Measurements from ENCODE around the gene CDH13.
A peak's percentile ranks its signal among the peaks of the same experiment; 100 is the strongest.

Gene CDH13

DNA sequence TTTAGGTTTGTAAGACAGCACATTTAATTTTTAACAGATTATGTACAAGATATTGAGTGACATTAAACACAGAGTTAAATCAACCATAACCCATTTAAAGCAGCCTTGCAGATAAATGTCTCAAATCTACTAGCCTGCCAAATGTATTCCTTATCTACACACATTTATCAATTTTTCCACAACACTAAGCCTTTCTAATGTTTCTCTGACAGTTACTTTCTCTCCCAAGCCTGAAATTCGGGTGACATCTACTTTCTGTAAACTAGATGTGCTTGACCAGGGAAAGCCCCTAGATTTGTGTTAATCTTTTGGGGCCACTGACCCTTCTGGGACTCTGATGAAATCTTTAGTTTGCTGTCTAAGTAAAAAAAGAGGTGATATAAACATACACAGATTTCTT lies 69.0 kb downstream of the CDH13 start:
- Histone ChIP-seq H3K27ac (ENCODE audit: low read depth, low read length) (no peak overlapping the region), H3K4me3 (ENCODE audit: low read depth, low read length) (no peak overlapping the region), H3K79me2 (ENCODE audit: control insufficient read depth, insufficient read depth, low read length, unreplicated experiment) (no peaks in the 10 kb centered on the region), H2AFZ (ENCODE audit: low read length, unreplicated experiment) (no peak overlapping the region), H3K36me3 (ENCODE audit: insufficient read depth, low read length) (no peaks in the 10 kb centered on the region), H3K4me1 (ENCODE audit: control insufficient read depth, insufficient read depth, low read length, unreplicated experiment) (peaks cover 39% of the 10 kb centered on the region), H3K27me3 (ENCODE audit: insufficient read depth, low read length) (no peaks in the 10 kb centered on the region)

DNA sequence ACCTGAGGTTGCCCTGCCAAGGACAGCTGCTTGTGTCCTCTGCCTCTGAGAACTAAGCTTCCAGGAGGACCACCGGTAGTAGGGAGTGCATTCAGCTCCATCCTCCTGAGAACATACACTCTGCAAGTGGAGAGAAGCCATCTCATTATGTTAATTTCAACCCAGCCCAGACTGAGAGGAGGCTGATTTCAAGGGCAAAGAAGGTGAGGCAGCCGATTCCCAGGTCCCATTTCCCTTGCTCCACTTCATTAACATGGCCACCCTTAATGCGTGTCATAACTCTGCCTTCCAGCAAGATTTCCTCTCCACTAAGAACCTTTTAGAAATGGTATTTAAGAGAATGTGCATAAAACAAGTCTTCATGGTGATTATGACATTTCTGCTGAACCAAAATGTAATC lies 72.5 kb downstream of the CDH13 start:
- Histone ChIP-seq H3K79me2 (ENCODE audit: control insufficient read depth, insufficient read depth, low read length, unreplicated experiment) (no peaks in the 10 kb centered on the region), H2AFZ (ENCODE audit: low read length, unreplicated experiment) (peak overlapping the region; percentile 4)

DNA sequence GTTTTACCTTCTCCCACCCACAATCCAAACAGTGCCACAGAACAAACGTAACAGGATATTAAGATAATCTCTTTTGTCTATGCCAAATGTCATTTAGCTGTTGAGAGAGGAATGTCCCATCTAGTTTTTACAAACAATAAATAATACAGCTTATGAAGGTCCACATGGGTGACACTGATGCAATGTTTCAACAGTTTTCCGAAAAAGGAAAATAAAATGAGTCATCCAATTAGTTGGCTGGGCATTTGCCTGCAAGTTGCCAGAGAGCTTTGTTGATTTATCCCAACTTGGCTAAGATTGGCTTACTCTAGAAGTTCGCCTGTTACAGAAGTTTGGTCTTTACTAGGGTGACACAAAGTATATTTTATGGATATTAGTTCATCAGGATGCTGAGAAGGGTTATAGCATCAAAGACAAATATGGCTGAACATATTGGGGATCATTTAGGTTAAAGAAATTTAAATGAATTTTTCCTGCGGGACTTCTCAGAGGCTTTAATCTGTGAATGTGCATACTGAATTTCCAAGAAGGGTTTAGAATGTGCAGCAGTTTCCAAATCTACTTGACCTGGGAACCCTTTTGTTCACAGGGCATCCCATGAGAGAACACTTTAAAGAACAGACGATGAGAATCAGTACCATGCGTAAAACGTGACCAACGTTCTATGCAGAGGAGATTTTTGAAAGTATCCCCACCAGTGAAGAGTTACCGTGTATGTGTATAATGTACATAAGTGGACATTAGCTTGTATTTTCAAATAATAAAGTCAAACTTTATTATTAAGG lies 73.1 kb downstream of the CDH13 start:
- peaks cover 29% of the 10 kb centered on the region for H3K4me1 ChIP-seq (ENCODE audit: control insufficient read depth, insufficient read depth, low read length, unreplicated experiment)
- H3K36me3 ChIP-seq (ENCODE audit: insufficient read depth, low read length): no peaks in the 10 kb centered on the region
- no peaks in the 10 kb centered on the region for H3K27me3 ChIP-seq (ENCODE audit: insufficient read depth, low read length)
- no peaks in the 10 kb centered on the region for H3K79me2 ChIP-seq (ENCODE audit: control insufficient read depth, insufficient read depth, low read length, unreplicated experiment)
- H3K27ac ChIP-seq (ENCODE audit: low read depth, low read length): peak overlapping the region; percentile 64
- H2AFZ ChIP-seq (ENCODE audit: low read length, unreplicated experiment): peak overlapping the region; percentile 4
- H3K4me3 ChIP-seq (ENCODE audit: low read depth, low read length): no peak overlapping the region

More for the DNA sequence above, 72.5 kb downstream of the CDH13 start:
- Histone ChIP-seq H3K27me3 (ENCODE audit: insufficient read depth, low read length) (no peaks in the 10 kb centered on the region), H3K4me3 (ENCODE audit: low read depth, low read length) (no peak overlapping the region), H3K4me1 (ENCODE audit: control insufficient read depth, insufficient read depth, low read length, unreplicated experiment) (peaks cover 35% of the 10 kb centered on the region), H3K36me3 (ENCODE audit: insufficient read depth, low read length) (no peaks in the 10 kb centered on the region), H3K27ac (ENCODE audit: low read depth, low read length) (peak overlapping the region; percentile 64)

DNA sequence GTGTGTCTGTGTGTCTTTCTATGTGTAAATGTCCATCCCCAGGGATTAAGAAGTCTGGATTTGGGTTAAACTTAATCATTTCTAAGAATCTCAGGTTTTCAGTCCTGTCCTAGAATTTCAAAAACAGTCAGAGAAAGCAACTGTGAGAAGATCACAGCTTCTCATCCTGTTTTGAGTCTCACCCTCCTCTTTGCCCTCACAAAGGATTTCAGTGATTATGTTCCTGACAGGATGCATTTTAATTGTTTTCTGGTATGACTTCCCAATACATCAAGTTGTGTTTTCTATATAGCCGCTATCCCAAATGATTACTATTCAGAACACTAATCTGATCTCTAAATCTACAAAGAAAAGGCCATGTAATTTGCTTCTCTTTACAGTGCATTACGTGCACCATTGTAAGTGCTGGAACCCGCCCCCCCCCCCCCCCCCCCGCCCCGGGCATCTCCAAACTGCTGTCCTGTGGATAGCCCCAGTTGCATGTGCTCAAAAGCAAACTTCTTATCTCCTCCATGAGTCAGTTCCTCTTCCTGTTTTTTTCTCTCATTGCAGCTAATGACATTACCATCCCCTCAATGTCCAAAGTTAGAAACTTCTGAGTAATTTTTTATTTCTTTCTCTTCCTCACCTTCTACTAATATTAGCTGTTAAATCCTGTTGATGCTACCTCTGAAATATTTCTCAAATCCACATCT lies 73.9 kb downstream of the CDH13 start:
- no peaks in the 10 kb centered on the region for H3K79me2 ChIP-seq (ENCODE audit: control insufficient read depth, insufficient read depth, low read length, unreplicated experiment)
- H2AFZ ChIP-seq (ENCODE audit: low read length, unreplicated experiment): no peak overlapping the region
- H3K4me1 ChIP-seq (ENCODE audit: control insufficient read depth, insufficient read depth, low read length, unreplicated experiment): peaks cover 28% of the 10 kb centered on the region
- no peak overlapping the region for H3K4me3 ChIP-seq (ENCODE audit: low read depth, low read length)
- no peaks in the 10 kb centered on the region for H3K27me3 ChIP-seq (ENCODE audit: insufficient read depth, low read length)
- H3K27ac ChIP-seq (ENCODE audit: low read depth, low read length): peak overlapping the region; percentile 64
- no peaks in the 10 kb centered on the region for H3K36me3 ChIP-seq (ENCODE audit: insufficient read depth, low read length)

DNA sequence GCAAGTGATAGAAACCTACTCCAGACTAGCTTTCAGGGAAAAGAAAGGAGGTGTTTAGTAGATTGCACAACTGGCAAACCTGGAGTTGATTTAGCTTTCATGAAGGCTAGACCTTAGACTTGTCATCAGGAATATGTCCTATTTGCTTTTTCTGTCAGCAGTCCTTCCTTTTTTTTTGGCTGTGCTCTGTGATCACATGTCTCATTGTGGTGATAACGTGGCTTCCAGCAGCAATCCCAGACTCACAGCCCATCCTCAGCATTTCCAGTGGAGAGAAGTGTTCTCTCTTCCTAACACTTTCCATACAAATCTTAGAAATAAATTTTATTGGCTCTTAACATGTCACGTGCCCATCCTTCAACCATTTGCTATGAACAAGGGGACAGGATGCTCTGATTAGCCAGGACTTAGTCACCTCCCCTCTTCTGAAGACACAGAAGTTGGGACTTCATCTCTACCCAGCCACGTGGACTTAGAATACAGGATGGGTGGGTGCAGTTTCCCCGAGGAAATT lies 74.7 kb downstream of the CDH13 start:
- no peaks in the 10 kb centered on the region for H3K36me3 ChIP-seq (ENCODE audit: insufficient read depth, low read length)
- H3K79me2 ChIP-seq (ENCODE audit: control insufficient read depth, insufficient read depth, low read length, unreplicated experiment): no peaks in the 10 kb centered on the region
- no peaks in the 10 kb centered on the region for H3K27me3 ChIP-seq (ENCODE audit: insufficient read depth, low read length)
- H2AFZ ChIP-seq (ENCODE audit: low read length, unreplicated experiment): no peak overlapping the region
- peak overlapping the region; percentile 56 for H3K27ac ChIP-seq (ENCODE audit: low read depth, low read length)
- H3K4me1 ChIP-seq (ENCODE audit: control insufficient read depth, insufficient read depth, low read length, unreplicated experiment): peaks cover 28% of the 10 kb centered on the region
- H3K4me3 ChIP-seq (ENCODE audit: low read depth, low read length): no peak overlapping the region

DNA sequence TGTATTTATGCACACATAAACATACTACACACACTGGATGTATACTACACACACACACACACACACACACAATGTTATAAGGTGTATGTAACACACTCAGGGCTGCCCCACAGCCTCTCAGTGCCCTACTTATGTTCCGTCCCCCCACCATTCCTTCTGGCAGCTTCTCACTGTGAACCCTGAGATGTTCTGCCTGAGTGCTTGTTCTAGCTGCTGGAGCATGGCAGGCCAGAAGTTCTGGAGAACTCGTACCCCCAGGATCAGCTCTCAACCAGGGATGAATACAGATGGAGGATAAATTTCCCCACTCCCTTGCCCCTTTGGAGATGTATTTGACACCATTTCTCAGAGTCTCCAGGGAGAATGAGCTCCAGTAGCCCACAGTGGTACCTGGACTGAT lies 76.4 kb downstream of the CDH13 start:
- H3K79me2 ChIP-seq (ENCODE audit: control insufficient read depth, insufficient read depth, low read length, unreplicated experiment): no peaks in the 10 kb centered on the region
- 0 out of 2 replicates have a peak, but pooled peaks cover 4% of the 10 kb centered on the region for H3K27me3 ChIP-seq (ENCODE audit: insufficient read depth, low read length)
- H3K4me3 ChIP-seq (ENCODE audit: low read depth, low read length): no peak overlapping the region
- H2AFZ ChIP-seq (ENCODE audit: low read length, unreplicated experiment): no peak overlapping the region
- peaks cover 28% of the 10 kb centered on the region for H3K4me1 ChIP-seq (ENCODE audit: control insufficient read depth, insufficient read depth, low read length, unreplicated experiment)
- H3K36me3 ChIP-seq (ENCODE audit: insufficient read depth, low read length): no peaks in the 10 kb centered on the region
- H3K27ac ChIP-seq (ENCODE audit: low read depth, low read length): no peak overlapping the region

DNA sequence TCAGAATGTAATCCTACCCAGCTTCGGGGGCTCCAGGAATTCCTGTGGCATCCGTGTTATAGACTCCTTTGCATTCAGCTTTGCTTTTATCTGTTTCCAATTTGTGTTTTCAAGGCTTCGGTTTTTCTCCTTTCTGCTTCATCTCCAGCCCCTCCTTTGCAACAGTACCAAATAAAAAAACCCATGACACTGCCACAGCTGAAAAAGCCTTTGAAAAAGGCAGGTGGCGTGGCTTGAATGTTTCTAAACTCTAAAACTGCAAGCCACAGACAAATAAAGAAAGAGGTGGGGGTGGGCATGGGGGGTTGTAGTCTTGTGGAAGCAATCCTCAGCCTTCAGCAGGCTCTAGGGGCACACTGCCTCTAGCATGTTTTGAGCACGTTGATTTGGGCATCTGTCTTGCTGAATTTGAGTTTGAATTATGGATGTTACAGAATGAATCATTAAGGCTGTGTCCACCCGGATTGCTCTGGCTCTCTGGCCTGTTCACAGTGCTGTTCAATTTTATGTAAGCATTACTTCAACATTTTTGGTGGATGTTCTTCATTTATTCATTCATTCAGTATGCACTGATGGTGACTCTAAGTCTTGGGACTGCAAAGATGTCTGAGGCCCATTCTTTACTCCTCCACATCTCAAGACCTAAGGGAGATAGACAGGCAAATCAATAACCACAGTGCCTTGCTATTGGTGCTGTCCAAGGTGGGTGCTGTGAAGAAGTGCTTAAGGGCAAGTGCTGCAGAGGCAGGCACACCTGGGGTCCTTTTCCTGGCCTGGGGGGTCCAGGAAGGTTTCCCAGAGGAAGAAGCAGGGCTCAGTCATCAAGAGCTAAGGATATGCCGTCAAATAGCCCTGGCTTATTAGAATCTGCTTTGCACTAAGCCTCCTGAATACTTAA lies 77.4 kb downstream of the CDH13 start:
- Histone ChIP-seq H3K27ac (ENCODE audit: low read depth, low read length) (no peak overlapping the region), H3K79me2 (ENCODE audit: control insufficient read depth, insufficient read depth, low read length, unreplicated experiment) (no peaks in the 10 kb centered on the region), H3K36me3 (ENCODE audit: insufficient read depth, low read length) (no peaks in the 10 kb centered on the region), H3K4me3 (ENCODE audit: low read depth, low read length) (no peak overlapping the region), H2AFZ (ENCODE audit: low read length, unreplicated experiment) (no peak overlapping the region), H3K4me1 (ENCODE audit: control insufficient read depth, insufficient read depth, low read length, unreplicated experiment) (peaks cover 26% of the 10 kb centered on the region), H3K27me3 (ENCODE audit: insufficient read depth, low read length) (0 out of 2 replicates have a peak, but pooled peaks cover 4% of the 10 kb centered on the region)

DNA sequence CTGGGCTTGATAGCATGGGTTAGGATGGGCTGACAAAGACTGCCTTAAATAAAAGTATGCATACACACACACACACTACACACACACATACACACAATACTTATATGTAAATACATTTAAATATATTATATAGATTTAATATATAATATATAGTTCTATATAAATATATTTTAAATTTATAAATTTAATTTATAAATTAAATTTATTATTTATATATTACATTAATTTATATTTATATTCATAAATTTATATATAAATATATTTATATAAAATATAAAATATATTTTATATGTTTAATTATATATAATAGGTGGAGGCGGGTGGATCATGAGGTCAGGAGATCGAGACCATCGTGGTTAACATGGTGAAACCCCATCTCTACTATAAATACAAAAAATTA lies 83.2 kb downstream of the CDH13 start:
- Histone ChIP-seq H2AFZ (ENCODE audit: low read length, unreplicated experiment) (no peak overlapping the region), H3K27me3 (ENCODE audit: insufficient read depth, low read length) (0 out of 2 replicates have a peak, but pooled peaks cover 4% of the 10 kb centered on the region), H3K4me3 (ENCODE audit: low read depth, low read length) (no peak overlapping the region), H3K36me3 (ENCODE audit: insufficient read depth, low read length) (no peaks in the 10 kb centered on the region), H3K27ac (ENCODE audit: low read depth, low read length) (no peak overlapping the region), H3K4me1 (ENCODE audit: control insufficient read depth, insufficient read depth, low read length, unreplicated experiment) (no peaks in the 10 kb centered on the region), H3K79me2 (ENCODE audit: control insufficient read depth, insufficient read depth, low read length, unreplicated experiment) (no peaks in the 10 kb centered on the region)

DNA sequence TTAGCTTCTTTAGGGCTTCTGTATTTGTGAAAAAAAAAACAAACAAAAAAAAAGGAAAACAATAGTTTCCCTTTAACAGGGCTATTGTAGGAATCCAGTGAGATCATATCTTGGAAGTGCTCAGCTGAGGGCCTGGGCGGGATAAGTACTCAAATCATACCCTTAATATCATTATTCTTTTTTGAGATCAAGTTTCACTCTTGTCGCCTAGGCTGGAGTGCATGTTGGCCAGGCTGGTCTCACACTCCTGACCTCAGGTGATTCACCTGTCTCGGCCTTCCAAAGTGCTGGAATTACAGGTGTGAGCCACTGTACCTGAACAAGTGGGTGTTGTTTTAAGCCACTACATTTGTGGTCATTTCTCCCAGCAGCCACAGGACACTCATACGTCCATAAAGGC lies 87.0 kb downstream of the CDH13 start:
- no peaks in the 10 kb centered on the region for H3K27me3 ChIP-seq (ENCODE audit: insufficient read depth, low read length)
- no peak overlapping the region for H3K27ac ChIP-seq (ENCODE audit: low read depth, low read length)
- H3K4me1 ChIP-seq (ENCODE audit: control insufficient read depth, insufficient read depth, low read length, unreplicated experiment): no peaks in the 10 kb centered on the region
- no peak overlapping the region for H2AFZ ChIP-seq (ENCODE audit: low read length, unreplicated experiment)
- no peak overlapping the region for H3K4me3 ChIP-seq (ENCODE audit: low read depth, low read length)
- H3K79me2 ChIP-seq (ENCODE audit: control insufficient read depth, insufficient read depth, low read length, unreplicated experiment): no peaks in the 10 kb centered on the region
- H3K36me3 ChIP-seq (ENCODE audit: insufficient read depth, low read length): no peaks in the 10 kb centered on the region

DNA sequence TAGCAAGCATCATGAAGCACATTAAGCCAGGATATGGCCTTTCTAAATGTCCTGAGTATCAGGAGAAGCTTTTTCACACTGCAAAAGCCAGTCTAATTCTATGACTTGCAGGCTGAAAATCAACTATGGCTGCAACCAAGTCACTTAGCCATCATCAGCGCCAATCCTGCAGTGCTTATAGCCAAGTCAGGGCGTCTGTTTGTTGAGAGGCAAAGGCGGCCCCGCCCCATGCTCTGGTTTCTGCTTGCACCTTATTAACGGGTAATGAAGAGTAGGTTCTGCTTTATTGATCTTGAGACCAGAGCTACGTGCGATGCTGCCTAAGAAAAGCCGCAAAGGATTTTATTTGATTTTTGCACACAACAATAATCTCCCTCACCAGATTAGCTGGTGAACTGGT lies 88.4 kb downstream of the CDH13 start:
- no peaks in the 10 kb centered on the region for H3K4me1 ChIP-seq (ENCODE audit: control insufficient read depth, insufficient read depth, low read length, unreplicated experiment)
- H3K27ac ChIP-seq (ENCODE audit: low read depth, low read length): no peak overlapping the region
- no peaks in the 10 kb centered on the region for H3K27me3 ChIP-seq (ENCODE audit: insufficient read depth, low read length)
- H3K79me2 ChIP-seq (ENCODE audit: control insufficient read depth, insufficient read depth, low read length, unreplicated experiment): no peaks in the 10 kb centered on the region
- H3K36me3 ChIP-seq (ENCODE audit: insufficient read depth, low read length): no peaks in the 10 kb centered on the region
- no peak overlapping the region for H2AFZ ChIP-seq (ENCODE audit: low read length, unreplicated experiment)
- no peak overlapping the region for H3K4me3 ChIP-seq (ENCODE audit: low read depth, low read length)

Data from ACC112 (cell line).